Astrocyte (in vitro differentiated cells and primary cell): Measurements from ENCODE around the gene HAS3.

Source experiments
- CTCF ChIP-seq: IDR thresholded peaks from 2 replicates; pipeline ENCODE4 v1.5.1; 2011; ENCODE audit warnings: low read depth, mild to moderate bottlenecking, inconsistent platforms, low read length, moderate library complexity; ENCODE audit not compliant: insufficient read depth
- EZH2 ChIP-seq: IDR thresholded peaks from 2 replicates; pipeline ENCODE4 v1.6.1; 2012; ENCODE audit warnings: mild to moderate bottlenecking, low read length, inconsistent platforms; ENCODE audit not compliant: insufficient read depth

GRCh38 chr16:69107316-69107962 is 2.0 kb downstream of the HAS3 start:
- no peak for TF ChIP-seq CTCF
- TF ChIP-seq EZH2 = no peak
